Sigmoid colon (tissue), 7 donors: Measurements from ENCODE around the gene STK10. TPM values are rescaled to one million over a fixed set of nuclear protein-coding genes. Genes with fewer than 3 reads are reported as not detected.

Source experiments
- DNase-seq: peaks from one replicate; pipeline ENCODE4 v3.0.0-alpha.2; 2019
- H3K27ac ChIP-seq, 4 donors: fragments of 200-600 bp; sonication (generic); one replicate each; pipeline ENCODE4 v1.5.1; 2016 to 2019; ENCODE audit warnings: mild to moderate bottlenecking in 1 of 4
- H3K27me3 ChIP-seq, 3 donors: fragments of 200-600 bp; sonication (generic); one replicate each; pipeline ENCODE4 v1.5.1; 2019; ENCODE audit warnings: mild to moderate bottlenecking in 1 of 3
- H3K36me3 ChIP-seq, 4 donors: fragments of 200-600 bp; sonication (generic); one replicate each; pipeline ENCODE4 v1.5.1; 2016 to 2019
- H3K4me1 ChIP-seq, 4 donors: fragments of 200-600 bp; sonication (generic); one replicate each; pipeline ENCODE4 v1.5.1; 2017 to 2019
- H3K4me3 ChIP-seq, 4 donors: fragments of 200-600 bp; sonication (generic); one replicate each; pipeline ENCODE4 v1.5.1; 2017 to 2019; ENCODE audit warnings: mild to moderate bottlenecking in 2 of 4, moderate library complexity in 1 of 4
- H3K9me3 ChIP-seq, 4 donors: fragments of 200-600 bp in 3 of 4; sonication (generic) in 3 of 4; one replicate each; pipeline versions ENCODE4 v1.5.1 to v1.6.1; 2013 to 2019
- EP300 ChIP-seq, 4 donors: sonication (generic); formaldehyde crosslinking; IDR thresholded peaks; one replicate each; pipeline ENCODE4 v1.6.1; 2017; ENCODE audit warnings: antibody characterized with exemption in 4 of 4
- POLR2A ChIP-seq, 2 donors: fragments of 450-650 bp; IDR thresholded peaks; one replicate each; pipeline ENCODE4 v1.6.1; 2016; ENCODE audit warnings: antibody characterized with exemption in 2 of 2, mild to moderate bottlenecking in 2 of 2, moderate library complexity in 2 of 2
- POLR2AphosphoS5 ChIP-seq, 4 donors: sonication (generic); formaldehyde crosslinking; IDR thresholded peaks; one replicate each; pipeline ENCODE4 v1.6.1; 2017; ENCODE audit warnings: antibody characterized with exemption in 4 of 4
- WGBS, 2 donors: extraction: QIAGEN DNeasy Blood & Tissue Kit; methylation state at CpG; one replicate each; pipeline ENCODE4 v1.1.7; 2013; 5-methylcytosine and 5-hydroxymethylcytosine counted together
- intact Hi-C: fragments of 100-400 bp; cut with DNase I; formaldehyde crosslinking; loops from one replicate; pipeline ENCODE4 v1.15.1; 2023
- polyA plus RNA-seq, 3 donors: library from polyadenylated mRNA; stranded (reverse); fragments of 200-250 nt; gene quantifications; one replicate each; pipeline ENCODE4 v1.2.3, GENCODE V29; 2013
- total RNA-seq, 4 donors: library from RNA; depleted of rRNA; stranded (reverse); fragments of >200 nt; gene quantifications; one replicate each; pipeline ENCODE4 v1.1.0, GENCODE V29; 2016
- TF ChIP-seq, protein P1 (sequence below), 4 experiments: fragments of 450-650 bp in 3 of 4; fragments of 200-600 bp in 1 of 4; IDR thresholded peaks; one replicate each; pipeline ENCODE4 v1.5.1; 2016 to 2019; ENCODE audit warnings: antibody characterized with exemption in 4 of 4, mild to moderate bottlenecking in 3 of 4, moderate library complexity in 2 of 4
- donor health status: healthy with polysubstance abuse.
- donor health status: Bipolar disorder and iron deficiency.
- donor health status: healthy.

STK10 gene
- total and polyA plus RNA-seq, 7 donors: 4.2 to 28.6 (median 12.5) TPM

- H3K27ac ChIP-seq: peak overlapping the region; percentile 66 to 75 (median 71)
- DNase-seq: no peak
- peaks cover 0 to 44% (median 37%) of the 10 kb centered on the region in 4 donors for H3K4me1 ChIP-seq
- intact Hi-C loops: no loop called here
- peak in 2 of 4 donors; percentile 18 to 21 for TF ChIP-seq POLR2AphosphoS5 (IDR thresholded peaks at IDR 0.05)
- TF ChIP-seq POLR2A (IDR thresholded peaks at IDR 0.05): no peak
- no peak for TF ChIP-seq EP300 (IDR thresholded peaks at IDR 0.05)
- H3K27me3 ChIP-seq: no peaks in the 10 kb centered on the region
- no peaks in the 10 kb centered on the region for H3K9me3 ChIP-seq
- 17 to 23% methylated on average over 17 of the region's 17 CpGs for WGBS, 2 donors
- peaks cover 0 to 5% (median 1%) of the 10 kb centered on the region in 4 donors for H3K36me3 ChIP-seq
- H3K4me3 ChIP-seq: peak overlapping the region in 3 of 4 donors; percentile 11 to 29 (median 25)
Observed at GRCh38 chr5:172110921-172111851, 76.8 kb downstream of the STK10 start.

- Histone ChIP-seq H3K4me1 (peaks cover 0 to 44% (median 37%) of the 10 kb centered on the region in 4 donors), H3K36me3 (no peaks in the 10 kb centered on the region), H3K27ac (peak overlapping the region; percentile 66 to 75 (median 71)), H3K9me3 (no peaks in the 10 kb centered on the region), H3K4me3 (no peak overlapping the region), H3K27me3 (no peaks in the 10 kb centered on the region)
- TF ChIP-seq POLR2AphosphoS5 (IDR thresholded peaks at IDR 0.05) (no peak), EP300 (IDR thresholded peaks at IDR 0.05) (no peak), POLR2A (IDR thresholded peaks at IDR 0.05) (no peak)
- TF ChIP-seq, protein P1, sequence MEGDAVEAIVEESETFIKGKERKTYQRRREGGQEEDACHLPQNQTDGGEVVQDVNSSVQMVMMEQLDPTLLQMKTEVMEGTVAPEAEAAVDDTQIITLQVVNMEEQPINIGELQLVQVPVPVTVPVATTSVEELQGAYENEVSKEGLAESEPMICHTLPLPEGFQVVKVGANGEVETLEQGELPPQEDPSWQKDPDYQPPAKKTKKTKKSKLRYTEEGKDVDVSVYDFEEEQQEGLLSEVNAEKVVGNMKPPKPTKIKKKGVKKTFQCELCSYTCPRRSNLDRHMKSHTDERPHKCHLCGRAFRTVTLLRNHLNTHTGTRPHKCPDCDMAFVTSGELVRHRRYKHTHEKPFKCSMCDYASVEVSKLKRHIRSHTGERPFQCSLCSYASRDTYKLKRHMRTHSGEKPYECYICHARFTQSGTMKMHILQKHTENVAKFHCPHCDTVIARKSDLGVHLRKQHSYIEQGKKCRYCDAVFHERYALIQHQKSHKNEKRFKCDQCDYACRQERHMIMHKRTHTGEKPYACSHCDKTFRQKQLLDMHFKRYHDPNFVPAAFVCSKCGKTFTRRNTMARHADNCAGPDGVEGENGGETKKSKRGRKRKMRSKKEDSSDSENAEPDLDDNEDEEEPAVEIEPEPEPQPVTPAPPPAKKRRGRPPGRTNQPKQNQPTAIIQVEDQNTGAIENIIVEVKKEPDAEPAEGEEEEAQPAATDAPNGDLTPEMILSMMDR (IDR thresholded peaks at IDR 0.05): no peak
- 74 to 88% methylated on average over 14 of the region's 14 CpGs for WGBS, 2 donors
- intact Hi-C loops: no loop called here
- no peak for DNase-seq
Observed at GRCh38 chr5:172110260-172110815, 77.7 kb downstream of the STK10 start.

- Histone ChIP-seq H3K4me3 (no peak overlapping the region), H3K27ac (peak overlapping the region in 1 of 4 donors; percentile 70), H3K4me1 (peaks cover 0 to 44% (median 37%) of the 10 kb centered on the region in 4 donors), H3K9me3 (no peaks in the 10 kb centered on the region), H3K27me3 (no peaks in the 10 kb centered on the region), H3K36me3 (no peaks in the 10 kb centered on the region)
- DNase-seq: no peak
- WGBS, 2 donors: 84 to 87% methylated on average over 8 of the region's 8 CpGs
- TF ChIP-seq, protein P1 (IDR thresholded peaks at IDR 0.05): no peak
- TF ChIP-seq EP300 (IDR thresholded peaks at IDR 0.05): no peak
- no peak for TF ChIP-seq POLR2A (IDR thresholded peaks at IDR 0.05)
- no peak for TF ChIP-seq POLR2AphosphoS5 (IDR thresholded peaks at IDR 0.05)
- intact Hi-C loops: loop anchor here (10.0 kb wide), 2 partner anchors 345 to 585 kb away; partner anchors contain the start of gene SH3PXD2B
Observed at GRCh38 chr5:172109749-172110148, 78.3 kb downstream of the STK10 start.

GRCh38 chr5:172107571-172107970 is 80.5 kb downstream of the STK10 start:
- Histone ChIP-seq H3K27me3 (no peaks in the 10 kb centered on the region), H3K27ac (peak overlapping the region; percentile 24 to 70 (median 57)), H3K9me3 (no peaks in the 10 kb centered on the region), H3K4me1 (peaks cover 0 to 59% (median 51%) of the 10 kb centered on the region in 4 donors), H3K36me3 (no peaks in the 10 kb centered on the region), H3K4me3 (peak overlapping the region in 3 of 4 donors; percentile 34 to 43 (median 37))
- TF ChIP-seq EP300 (IDR thresholded peaks at IDR 0.05): no peak
- TF ChIP-seq, protein P1 (IDR thresholded peaks at IDR 0.05): peak in 1 of 4 experiments; percentile 13
- DNase-seq: no peak
- intact Hi-C loops: loop anchor here (1.0 to 10.0 kb wide), 4 partner anchors 81 to 587 kb away; partner anchors contain the start of genes SH3PXD2B and STK10
- WGBS, 2 donors: 72 to 75% methylated on average over 13 of the region's 13 CpGs
